Retina (tissue), 1 donor: ENCODE data around the gene WDR82.

Source experiments
- DNase-seq: peaks from one replicate; pipeline ENCODE4 v3.0.0-alpha.2; 2016

WDR82 gene

GRCh38 chr3:52221563-52222318 lies 56.7 kb downstream of the WDR82 start:
- DNase-seq, result no peak

GRCh38 chr3:52221141-52221562 lies 57.3 kb downstream of the WDR82 start:
- no peak for DNase-seq

GRCh38 chr3:52220380-52221026 lies 57.9 kb downstream of the WDR82 start:
- peak; percentile 90 for DNase-seq

GRCh38 chr3:52218937-52219650 lies 59.4 kb downstream of the WDR82 start:
- peak; percentile 48 for DNase-seq

- no peak for DNase-seq
These were observed 60.0 kb downstream of the WDR82 start for GRCh38 chr3:52218454-52218853.

GRCh38 chr3:52218026-52218425 lies 60.4 kb downstream of the WDR82 start:
- DNase-seq, result no peak

- no peak for DNase-seq
These were observed 61.0 kb downstream of the WDR82 start for GRCh38 chr3:52217409-52217805.

- DNase-seq, result no peak
These were observed 61.7 kb downstream of the WDR82 start for GRCh38 chr3:52216585-52217408.

GRCh38 chr3:52215351-52215750 lies 63.1 kb downstream of the WDR82 start:
- no peak for DNase-seq

GRCh38 chr3:52213901-52214300 lies 64.5 kb downstream of the WDR82 start:
- no peak for DNase-seq

GRCh38 chr3:52213005-52213404 lies 65.4 kb downstream of the WDR82 start:
- no peak for DNase-seq

GRCh38 chr3:52211268-52211891 lies 67.1 kb downstream of the WDR82 start:
- no peak for DNase-seq

GRCh38 chr3:52210550-52211046 lies 67.9 kb downstream of the WDR82 start:
- DNase-seq, result no peak

GRCh38 chr3:52210037-52210436 lies 68.4 kb downstream of the WDR82 start:
- no peak for DNase-seq

GRCh38 chr3:52208556-52208955 lies 69.9 kb downstream of the WDR82 start:
- DNase-seq, result no peak

GRCh38 chr3:52205727-52206372 lies 72.6 kb downstream of the WDR82 start:
- DNase-seq, result no peak
